Panc1 (cell line): ENCODE results near the gene MAPK11. TPM values are rescaled to one million over a fixed set of nuclear protein-coding genes. Genes with fewer than 3 reads are reported as not detected.

Source experiments
- ATAC-seq: fragments of 200-7000 bp; cut with Tn5 transposase; 2 replicates; pipeline ENCODE4 v1.9.1; 2020; ENCODE audit warnings: mild to moderate bottlenecking, moderate library complexity
- BruUV-seq: library from RNA; stranded (reverse); fragments of 400-500 nt; replicated peaks from 2 replicates; lab custom pipeline; 2021; lab: Mats Ljungman, UMichigan
- CTCF ChIA-PET: fragments of 300-600 bp; sonication (Branson Sonifier 250); formaldehyde crosslinking; loops from one replicate; lab custom pipeline; 2022; ENCODE audit warnings: antibody characterized with exemption; lab: Charles Lee
- POLR2A ChIA-PET: fragments of 300-600 bp; sonication (Branson Sonifier 250); formaldehyde crosslinking; loops from one replicate; lab custom pipeline; 2022; ENCODE audit warnings: antibody characterized with exemption; lab: Charles Lee
- DNase-seq: peaks from one replicate; pipeline ENCODE4 v3.0.0-alpha.2; 2010; ENCODE audit warnings: low read depth, low spot score
- H3K27ac ChIP-seq: 2 replicates; pipeline ENCODE4 v1.5.1; 2011; ENCODE audit warnings: mild to moderate bottlenecking, low read length, inconsistent platforms
- H3K27me3 ChIP-seq: fragments of 200-500 bp; sonication (Bioruptor generic); 2 replicates; pipeline ENCODE4 v1.6.0; 2014; ENCODE audit warnings: low read length, inconsistent platforms; ENCODE audit not compliant: control insufficient read depth, insufficient read depth
- H3K36me3 ChIP-seq: fragments of 200-500 bp; sonication (Bioruptor generic); 2 replicates; pipeline ENCODE4 v1.5.1; 2014; ENCODE audit warnings: inconsistent platforms, mild to moderate bottlenecking, low read length, moderate library complexity; ENCODE audit not compliant: control insufficient read depth, insufficient read depth
- H3K4me1 ChIP-seq: 2 replicates; pipeline ENCODE4 v1.5.1; 2011; ENCODE audit warnings: inconsistent platforms, mild to moderate bottlenecking, low read length, moderate library complexity; ENCODE audit not compliant: control insufficient read depth, insufficient read depth
- H3K4me3 ChIP-seq, 2 experiments: 2 replicates each; pipeline ENCODE4 v1.5.1; 2011 to 2012; ENCODE audit warnings: low read depth in 2 of 2, low read length in 2 of 2, mild to moderate bottlenecking in 2 of 2, inconsistent platforms in 1 of 2, moderate library complexity in 1 of 2
- H3K9me3 ChIP-seq: fragments of 200-500 bp; sonication (Bioruptor generic); 2 replicates; pipeline ENCODE4 v1.5.1; 2014; ENCODE audit warnings: low read depth, mild to moderate bottlenecking, inconsistent platforms, low read length, moderate library complexity; ENCODE audit not compliant: control insufficient read depth, insufficient read depth
- CTCF ChIP-seq: fragments of 450-650 bp; IDR thresholded peaks from 2 replicates; pipeline ENCODE4 v1.5.1; 2017; ENCODE audit warnings: mild to moderate bottlenecking
- POLR2AphosphoS5 ChIP-seq: IDR thresholded peaks from 2 replicates; pipeline ENCODE4 v1.6.1; 2012; ENCODE audit warnings: mild to moderate bottlenecking, low read depth, low read length, moderate library complexity
- REST ChIP-seq, 2 experiments: IDR thresholded peaks; 2 replicates each; pipeline ENCODE4 v1.6.1; 2011 to 2012; ENCODE audit warnings: low read depth in 2 of 2, control low read depth in 1 of 2, low read length in 1 of 2, mild to moderate bottlenecking in 1 of 2, moderate library complexity in 1 of 2; ENCODE audit not compliant: insufficient read depth in 1 of 2
- SIN3A ChIP-seq: IDR thresholded peaks from 2 replicates; pipeline ENCODE4 v1.6.1; 2012; ENCODE audit warnings: low read depth, mild to moderate bottlenecking, low read length, moderate library complexity, borderline replicate concordance; ENCODE audit not compliant: insufficient read depth
- TCF7L2 ChIP-seq: IDR thresholded peaks from 2 replicates; pipeline ENCODE4 v1.6.1; 2011; ENCODE audit warnings: mild to moderate bottlenecking, low read depth, low read length, inconsistent platforms
- in situ Hi-C: cut with HindIII; loops from 2 replicates; pipeline ENCODE4 v1.10.0; 2016; ENCODE audit warnings: low sequenced_read_pairs, low pct_unique_long_range_greater_than_20kb
- intact Hi-C: fragments of 100-400 bp; cut with micrococcal nuclease; formaldehyde crosslinking; loops from one replicate; pipeline ENCODE4 v1.10.0; 2022; ENCODE audit not compliant: unreplicated experiment
- total RNA-seq: library from RNA; stranded (reverse); gene quantifications from one replicate; pipeline ENCODE4 v1.2.1, GENCODE V29; 2021; ENCODE audit not compliant: unreplicated experiment

MAPK11 gene
- total RNA-seq, 1 experiment from 2014 or later = 77.7 TPM

- ChIA-PET CTCF (interaction anchor here (0.6 kb wide), 1 partner anchor 9 kb away, joined by 4 read pairs; no protein-coding TSS in a partner anchor), POLR2A (no interaction called here)
- H3K27me3 ChIP-seq = no peaks in the 10 kb centered on the region
- peak overlapping the region; percentile 85 for H3K27ac ChIP-seq
- TF ChIP-seq REST (IDR thresholded peaks at IDR 0.05; ENCODE audit: insufficient read depth in 1 of 2, low read depth in 2 of 2, low read length in 1 of 2) (no peak), TCF7L2 (no peak), POLR2AphosphoS5 (no peak), CTCF (no peak), SIN3A (no peak)
- no peaks in the 10 kb centered on the region for H3K9me3 ChIP-seq
- peaks cover 32% of the 10 kb centered on the region for H3K4me1 ChIP-seq
- DNase-seq (no peak), ATAC-seq (no peak)
- BruUV-seq = no TSS peak
- in situ Hi-C loops = no loop called here
- H3K4me3 ChIP-seq = no peak overlapping the region
- H3K36me3 ChIP-seq = no peaks in the 10 kb centered on the region; the same call in 1 of the 2 replicates
- intact Hi-C loops = no loop called here
These were observed 7.1 kb downstream of the MAPK11 start for GRCh38 chr22:50262973-50263617.

GRCh38 chr22:50262460-50262911 lies 7.7 kb downstream of the MAPK11 start:
- Histone ChIP-seq H3K27ac (peak overlapping the region; percentile 85), H3K4me1 (peaks cover 33% of the 10 kb centered on the region), H3K9me3 (no peaks in the 10 kb centered on the region), H3K4me3 (no peak overlapping the region; a peak in 1 of 4 replicates), H3K36me3 (no peaks in the 10 kb centered on the region; the same call in 1 of the 2 replicates), H3K27me3 (no peaks in the 10 kb centered on the region)
- ChIA-PET CTCF (no interaction called here), POLR2A (interaction anchor here (0.5 kb wide), 1 partner anchor 1766 kb away, joined by 3 read pairs; no protein-coding TSS in a partner anchor)
- no TSS peak for BruUV-seq
- TF ChIP-seq SIN3A (no peak), REST (IDR thresholded peaks at IDR 0.05; ENCODE audit: insufficient read depth in 1 of 2, low read depth in 2 of 2, low read length in 1 of 2) (no peak), CTCF (no peak), POLR2AphosphoS5 (no peak), TCF7L2 (no peak)
- DNase-seq (no peak), ATAC-seq (peak; percentile 39; the same call in 1 of the 2 replicates)
- in situ Hi-C loops (no loop called here), intact Hi-C loops (no loop called here)
